ENCODE results near the gene CENPE.
"Not testable (repeated sequence)": the region's sequence is repeated elsewhere in the genome, so short reads cannot be mapped to it uniquely, and the experiment has no call there.

Gene CENPE

GRCh38 chr4:103199009-103199408 lies 866 bp upstream of the CENPE start:
- H3K9ac ChIP-seq (ENCODE audit: insufficient read length): no peak overlapping the region
- DNase-seq (ENCODE audit: low read depth, low spot score): no peak
- peaks cover 29% of the 10 kb centered on the region for H3K36me3 ChIP-seq (ENCODE audit: insufficient read depth, low read length)
- H3K4me3 ChIP-seq: peak overlapping the region; percentile 91
- H3K27ac ChIP-seq: peak overlapping the region; percentile 57; the same call in 1 of the 2 replicates
- TF ChIP-seq EZH2 (IDR thresholded peaks at IDR 0.05): no peak
- no peak for TF ChIP-seq POLR2AphosphoS5 (IDR thresholded peaks at IDR 0.05; ENCODE audit: borderline replicate concordance, low read depth, low read length)
- no peak for TF ChIP-seq FOXP2 (optimal IDR thresholded peaks at IDR 0.05; ENCODE audit: control extremely low read depth, extremely low read length, insufficient read depth)
- no peaks in the 10 kb centered on the region for H3K9me3 ChIP-seq (ENCODE audit: low read depth, low read length)

- Histone ChIP-seq H3K9me3 (ENCODE audit: low read depth, low read length) (no peaks in the 10 kb centered on the region), H3K36me3 (ENCODE audit: insufficient read depth, low read length) (peaks cover 40% of the 10 kb centered on the region)
- TF ChIP-seq FOXP2 (optimal IDR thresholded peaks at IDR 0.05; ENCODE audit: control extremely low read depth, extremely low read length, insufficient read depth) (no peak), POLR2AphosphoS5 (IDR thresholded peaks at IDR 0.05; ENCODE audit: borderline replicate concordance, low read depth, low read length) (no peak), EZH2 (IDR thresholded peaks at IDR 0.05) (no peak)
Observed at GRCh38 chr4:103197765-103198110, 405 bp downstream of the CENPE start.

GRCh38 chr4:103193457-103193856 lies 4.7 kb downstream of the CENPE start:
- no peaks in the 10 kb centered on the region for H3K9me3 ChIP-seq (ENCODE audit: low read depth, low read length)
- peaks cover 55% of the 10 kb centered on the region for H3K36me3 ChIP-seq (ENCODE audit: insufficient read depth, low read length)
- no peak overlapping the region for H3K9ac ChIP-seq (ENCODE audit: insufficient read length)
- H3K27ac ChIP-seq: no peak overlapping the region
- no peak for DNase-seq (ENCODE audit: low read depth, low spot score)
- H3K4me3 ChIP-seq: no peak overlapping the region
- no peak for TF ChIP-seq POLR2AphosphoS5 (IDR thresholded peaks at IDR 0.05; ENCODE audit: borderline replicate concordance, low read depth, low read length)
- TF ChIP-seq FOXP2 (optimal IDR thresholded peaks at IDR 0.05; ENCODE audit: control extremely low read depth, extremely low read length, insufficient read depth): no peak
- TF ChIP-seq EZH2 (IDR thresholded peaks at IDR 0.05): no peak

More at GRCh38 chr4:103197765-103198110, 405 bp downstream of the CENPE start:
- Histone ChIP-seq H3K4me3 (peak overlapping the region; percentile 91), H3K27ac (peak overlapping the region; percentile 49; the same call in 1 of the 2 replicates), H3K9ac (ENCODE audit: insufficient read length) (peak overlapping the region; percentile 93)
- no peak for DNase-seq (ENCODE audit: low read depth, low spot score)

GRCh38 chr4:103171006-103171405 lies 27.1 kb downstream of the CENPE start:
- TF ChIP-seq FOXP2 (optimal IDR thresholded peaks at IDR 0.05; ENCODE audit: control extremely low read depth, extremely low read length, insufficient read depth): no peak
- TF ChIP-seq EZH2 (IDR thresholded peaks at IDR 0.05): no peak
- peaks cover 87% of the 10 kb centered on the region for H3K36me3 ChIP-seq (ENCODE audit: insufficient read depth, low read length)
- no peak overlapping the region for H3K27ac ChIP-seq

GRCh38 chr4:103169750-103170149 lies 28.4 kb downstream of the CENPE start:
- DNase-seq (ENCODE audit: low read depth, low spot score); H3K9me3 ChIP-seq (ENCODE audit: low read depth, low read length); H3K9ac ChIP-seq (ENCODE audit: insufficient read length); H3K4me3 ChIP-seq; H3K27ac ChIP-seq: not testable (repeated sequence)
- peaks cover 88% of the 10 kb centered on the region for H3K36me3 ChIP-seq (ENCODE audit: insufficient read depth, low read length)

More at GRCh38 chr4:103171006-103171405, 27.1 kb downstream of the CENPE start:
- Histone ChIP-seq H3K9me3 (ENCODE audit: low read depth, low read length) (no peaks in the 10 kb centered on the region), H3K9ac (ENCODE audit: insufficient read length) (no peak overlapping the region), H3K4me3 (no peak overlapping the region)
- no peak for DNase-seq (ENCODE audit: low read depth, low spot score)

- no peak for DNase-seq (ENCODE audit: low read depth, low spot score)
- peaks cover 89% of the 10 kb centered on the region for H3K36me3 ChIP-seq (ENCODE audit: insufficient read depth, low read length)
- no peak overlapping the region for H3K27ac ChIP-seq
- H3K9me3 ChIP-seq (ENCODE audit: low read depth, low read length): no peaks in the 10 kb centered on the region
- H3K9ac ChIP-seq (ENCODE audit: insufficient read length): no peak overlapping the region
- H3K4me3 ChIP-seq: no peak overlapping the region
- TF ChIP-seq POLR2AphosphoS5 (IDR thresholded peaks at IDR 0.05; ENCODE audit: borderline replicate concordance, low read depth, low read length) (no peak), EZH2 (IDR thresholded peaks at IDR 0.05) (no peak), FOXP2 (optimal IDR thresholded peaks at IDR 0.05; ENCODE audit: control extremely low read depth, extremely low read length, insufficient read depth) (no peak)
Observed at GRCh38 chr4:103168993-103169392, 29.1 kb downstream of the CENPE start.

- DNase-seq (ENCODE audit: low read depth, low spot score): no peak
- Histone ChIP-seq H3K9ac (ENCODE audit: insufficient read length) (no peak overlapping the region), H3K27ac (no peak overlapping the region), H3K9me3 (ENCODE audit: low read depth, low read length) (no peaks in the 10 kb centered on the region), H3K4me3 (no peak overlapping the region), H3K36me3 (ENCODE audit: insufficient read depth, low read length) (peaks cover 77% of the 10 kb centered on the region)
- TF ChIP-seq POLR2AphosphoS5 (IDR thresholded peaks at IDR 0.05; ENCODE audit: borderline replicate concordance, low read depth, low read length): no peak
- no peak for TF ChIP-seq EZH2 (IDR thresholded peaks at IDR 0.05)
- TF ChIP-seq FOXP2 (optimal IDR thresholded peaks at IDR 0.05; ENCODE audit: control extremely low read depth, extremely low read length, insufficient read depth): no peak
Observed at GRCh38 chr4:103162176-103162575, 36.0 kb downstream of the CENPE start.

- Histone ChIP-seq H3K9me3 (ENCODE audit: low read depth, low read length) (no peaks in the 10 kb centered on the region), H3K9ac (ENCODE audit: insufficient read length) (no peak overlapping the region), H3K27ac (no peak overlapping the region), H3K36me3 (ENCODE audit: insufficient read depth, low read length) (peaks cover 76% of the 10 kb centered on the region), H3K4me3 (no peak overlapping the region)
- DNase-seq (ENCODE audit: low read depth, low spot score): no peak
- no peak for TF ChIP-seq EZH2 (IDR thresholded peaks at IDR 0.05)
- no peak for TF ChIP-seq POLR2AphosphoS5 (IDR thresholded peaks at IDR 0.05; ENCODE audit: borderline replicate concordance, low read depth, low read length)
Observed at GRCh38 chr4:103158760-103159159, 39.4 kb downstream of the CENPE start.

GRCh38 chr4:103156106-103156505 lies 42.0 kb downstream of the CENPE start:
- no peak for DNase-seq (ENCODE audit: low read depth, low spot score)
- Histone ChIP-seq H3K9me3 (ENCODE audit: low read depth, low read length) (no peaks in the 10 kb centered on the region), H3K27ac (no peak overlapping the region), H3K36me3 (ENCODE audit: insufficient read depth, low read length) (peaks cover 77% of the 10 kb centered on the region), H3K4me3 (no peak overlapping the region), H3K9ac (ENCODE audit: insufficient read length) (no peak overlapping the region)
- TF ChIP-seq EZH2 (IDR thresholded peaks at IDR 0.05) (no peak), POLR2AphosphoS5 (IDR thresholded peaks at IDR 0.05; ENCODE audit: borderline replicate concordance, low read depth, low read length) (no peak)

Data from SK-N-MC (cell line).